HG02870 (cell line): ENCODE measurements around the gene SYNE2.

Experiments used
- ATAC-seq: cut with Tn5 transposase; IDR thresholded peaks from one replicate; pipeline ENCODE4 v1.9.1; 2021; ENCODE audit warnings: mild to moderate bottlenecking, moderate library complexity; ENCODE audit not compliant: unreplicated experiment

Gene SYNE2

GRCh38 chr14:64069634-64070359 lies 217.0 kb downstream of the SYNE2 start:
- ATAC-seq: no peak

DNA sequence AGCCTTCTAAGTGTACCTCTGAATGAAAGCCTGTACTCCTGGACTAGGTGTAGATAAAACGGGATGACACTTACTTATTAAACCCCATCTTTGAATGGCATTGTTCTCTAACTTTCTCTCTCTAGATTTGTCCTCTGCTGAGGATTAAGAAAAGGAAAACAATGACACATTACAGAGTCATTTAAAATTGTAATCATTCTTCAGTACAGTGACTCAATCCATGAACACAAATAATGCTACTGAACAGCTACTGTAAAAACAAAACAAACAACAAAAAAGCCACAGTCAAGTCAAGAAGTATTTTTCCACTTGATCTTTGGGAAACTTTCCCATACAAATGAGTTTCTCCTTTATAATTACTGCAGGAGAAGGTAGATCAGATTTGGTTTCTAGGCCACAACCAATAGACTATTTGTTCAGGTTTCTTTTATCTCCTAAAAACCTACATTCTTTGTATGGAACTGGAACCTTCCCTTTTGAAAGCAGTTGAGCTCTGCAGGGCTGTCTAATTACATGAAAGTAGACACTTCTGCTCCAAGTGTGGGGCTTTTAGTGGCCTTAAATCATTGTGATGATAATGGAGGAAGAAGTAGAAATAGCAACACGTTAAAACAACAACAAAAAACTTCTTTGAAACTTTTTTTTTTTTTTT lies 222.3 kb downstream of the SYNE2 start:
- ATAC-seq: no peak

- ATAC-seq: no peak
Measured at GRCh38 chr14:64075613-64076005, 222.8 kb downstream of the SYNE2 start.

- no peak for ATAC-seq
Measured at GRCh38 chr14:64080452-64080851, 227.6 kb downstream of the SYNE2 start.

DNA sequence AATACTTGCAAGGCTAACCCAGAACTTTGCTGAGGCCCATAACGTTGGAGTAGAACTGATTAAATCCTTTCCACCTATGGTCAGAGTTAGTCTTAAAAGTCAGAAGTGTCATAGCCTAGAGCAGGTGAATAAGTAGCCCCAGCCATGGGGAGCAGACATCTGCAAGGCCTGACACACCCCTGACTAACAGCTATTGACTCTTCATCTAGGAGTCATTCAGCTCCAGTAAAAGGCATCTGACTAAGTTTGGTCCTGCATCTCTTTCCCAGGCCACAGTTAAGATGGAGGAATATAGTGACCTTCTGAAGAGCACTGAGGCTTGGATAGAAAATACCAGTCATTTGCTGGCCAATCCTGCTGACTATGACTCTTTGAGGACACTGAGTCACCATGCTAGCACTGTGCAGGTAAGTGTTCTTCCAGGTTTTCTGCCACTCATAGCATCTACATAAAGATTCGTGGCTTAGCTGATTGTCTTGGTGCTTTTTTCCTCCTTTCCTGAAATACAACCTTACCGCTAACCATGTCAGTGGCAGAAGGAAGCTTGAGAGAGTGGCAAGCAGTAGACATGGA lies 228.5 kb downstream of the SYNE2 start:
- no peak for ATAC-seq

GRCh38 chr14:64082837-64083236 lies 230.0 kb downstream of the SYNE2 start:
- ATAC-seq: no peak

DNA sequence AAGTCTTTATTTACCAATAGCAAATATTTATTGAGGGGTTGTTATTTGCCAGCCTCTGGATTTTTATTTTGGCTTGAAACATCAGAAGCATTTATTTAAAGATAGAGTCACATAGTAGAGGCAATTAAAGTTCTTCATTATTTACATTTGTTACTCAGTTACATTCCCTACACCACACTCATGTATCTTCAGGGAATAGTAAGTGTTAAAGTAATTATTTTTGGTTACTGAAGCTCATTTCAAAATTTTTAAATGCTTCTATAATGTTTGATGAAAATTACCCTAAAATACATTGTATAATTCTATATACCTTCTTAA lies 235.8 kb downstream of the SYNE2 start:
- ATAC-seq: no peak

DNA sequence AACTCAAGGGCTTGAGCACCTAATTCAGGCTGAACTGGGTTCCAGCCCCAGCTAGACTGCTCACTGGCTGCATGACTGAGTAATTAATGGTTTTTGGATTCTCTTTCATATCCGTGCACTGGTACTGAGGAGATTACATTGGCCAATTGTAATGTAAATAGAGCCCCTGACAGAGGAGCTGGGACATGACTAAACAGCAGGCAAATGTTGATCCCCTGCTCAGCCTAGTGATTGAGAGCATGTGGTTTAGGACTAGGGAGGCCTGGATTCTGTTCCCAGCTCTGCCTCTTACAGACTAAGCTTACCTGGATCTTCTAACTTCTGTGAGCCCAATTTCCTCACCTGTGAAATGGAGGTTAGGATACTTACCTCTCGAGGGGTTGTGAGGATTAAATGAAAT lies 237.1 kb downstream of the SYNE2 start:
- ATAC-seq: no peak

DNA sequence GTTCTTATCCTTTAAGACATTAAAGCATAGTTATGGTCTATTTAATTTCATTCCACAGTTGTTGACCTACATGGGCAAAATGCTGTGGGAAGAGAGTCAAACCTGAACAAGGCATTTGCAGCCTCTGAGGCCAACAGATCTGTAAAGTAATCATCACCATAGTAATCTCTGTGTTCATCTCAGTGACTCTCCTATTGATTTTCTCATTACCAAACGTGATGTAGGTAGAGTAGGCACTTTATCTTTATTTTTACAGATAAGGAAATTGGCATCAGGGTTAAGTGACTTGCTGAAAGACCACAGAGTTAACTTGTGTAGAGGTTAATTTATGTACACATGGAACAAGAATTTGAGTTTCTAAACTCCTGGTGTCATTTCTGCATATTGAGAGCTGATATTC lies 238.4 kb downstream of the SYNE2 start:
- no peak for ATAC-seq

- ATAC-seq: no peak
Measured at GRCh38 chr14:64092338-64092737, 239.5 kb downstream of the SYNE2 start.

DNA sequence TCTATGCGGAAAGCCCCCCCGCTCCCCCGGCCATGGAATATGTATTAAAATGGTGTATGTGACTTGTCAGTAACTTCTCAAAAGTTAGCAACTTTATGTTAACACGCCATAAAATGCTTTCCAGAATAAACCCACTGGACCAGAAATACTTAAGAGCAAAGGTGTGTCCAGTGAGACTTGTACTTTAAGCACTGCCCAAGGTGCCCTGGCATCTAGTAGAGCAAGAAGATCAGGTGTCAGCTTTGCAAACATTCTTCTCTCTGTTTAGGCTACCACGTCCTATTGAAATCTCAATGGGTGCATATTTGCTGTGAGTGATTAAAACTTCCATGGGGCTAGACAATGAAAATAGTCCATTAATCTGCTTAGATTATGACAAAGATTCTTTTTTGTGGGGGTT lies 240.1 kb downstream of the SYNE2 start:
- no peak for ATAC-seq

DNA sequence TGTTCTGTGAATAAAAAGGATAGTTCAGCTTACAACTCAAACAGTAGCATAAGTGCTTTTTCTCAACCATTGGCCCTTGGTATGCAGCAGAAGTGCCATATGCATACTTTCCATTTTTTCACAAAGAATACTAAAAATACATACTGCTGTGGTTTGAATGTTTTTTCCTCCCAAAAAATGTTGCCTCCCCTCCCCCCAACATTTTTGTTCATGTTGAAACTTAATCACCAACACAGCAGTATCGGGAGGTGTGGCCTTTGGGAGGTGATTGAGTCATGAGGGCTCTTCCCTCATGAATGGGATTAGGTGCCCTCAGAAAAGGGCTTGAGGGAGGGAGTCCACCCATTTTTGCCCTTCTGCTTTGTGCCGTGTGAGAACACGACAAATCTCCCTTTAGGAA lies 242.8 kb downstream of the SYNE2 start:
- no peak for ATAC-seq

GRCh38 chr14:64098120-64098519 lies 245.3 kb downstream of the SYNE2 start:
- no peak for ATAC-seq

GRCh38 chr14:64107438-64107837 lies 254.6 kb downstream of the SYNE2 start:
- no peak for ATAC-seq

DNA sequence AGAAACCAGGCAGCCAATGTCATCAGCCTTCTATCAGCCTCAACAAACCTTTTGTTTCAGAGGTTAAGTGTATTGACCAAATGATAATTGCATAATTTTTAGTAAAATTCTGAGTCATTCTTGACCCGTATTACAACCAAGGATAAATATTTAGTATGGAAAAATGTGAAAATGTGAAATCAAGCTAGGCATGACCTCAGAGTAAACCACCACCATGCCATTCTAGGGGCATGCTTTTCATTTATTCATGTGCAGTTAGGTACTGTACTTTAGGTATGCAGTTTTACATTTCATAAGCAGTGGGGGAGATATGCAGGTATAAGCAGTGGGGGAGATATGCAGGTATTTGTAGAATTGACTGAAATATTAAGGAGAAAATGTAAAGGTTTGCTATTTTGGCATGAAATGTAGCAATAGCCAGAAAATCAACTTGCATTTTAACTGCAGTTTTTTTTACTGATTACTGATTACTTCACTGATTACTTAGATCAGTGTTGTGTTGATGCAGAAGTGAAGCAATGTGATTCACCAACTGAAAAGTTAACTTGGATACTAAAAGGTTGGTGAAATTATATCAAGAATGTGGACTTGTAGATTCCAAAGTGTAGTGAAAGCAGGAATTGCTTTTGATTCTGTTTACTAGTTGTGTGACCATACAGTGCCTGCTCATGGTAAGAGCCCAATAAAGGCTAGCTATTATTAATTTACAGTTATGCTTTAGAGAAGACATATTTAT lies 257.2 kb downstream of the SYNE2 start:
- no peak for ATAC-seq

DNA sequence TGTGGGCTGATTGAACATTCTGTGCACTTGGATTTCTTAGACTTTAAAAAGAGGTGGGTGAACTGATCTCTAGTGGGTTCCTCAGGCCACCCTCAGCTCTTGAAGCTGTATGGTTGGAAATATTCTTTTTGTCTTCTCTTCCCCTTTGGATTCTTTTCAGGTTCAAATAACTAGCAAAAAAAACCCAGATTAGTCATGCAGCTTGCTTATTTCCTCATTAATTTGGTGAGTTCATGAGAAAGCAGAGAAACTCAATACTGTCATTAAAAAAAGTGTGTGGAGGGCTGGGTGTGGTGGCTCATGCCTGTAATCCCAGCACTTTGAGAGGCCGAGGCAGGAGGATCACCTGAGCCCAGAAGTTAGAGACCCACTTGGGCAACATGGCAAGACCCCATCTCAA lies 258.0 kb downstream of the SYNE2 start:
- no peak for ATAC-seq

- ATAC-seq: no peak
Measured at GRCh38 chr14:64112867-64113678, 260.3 kb downstream of the SYNE2 start.

DNA sequence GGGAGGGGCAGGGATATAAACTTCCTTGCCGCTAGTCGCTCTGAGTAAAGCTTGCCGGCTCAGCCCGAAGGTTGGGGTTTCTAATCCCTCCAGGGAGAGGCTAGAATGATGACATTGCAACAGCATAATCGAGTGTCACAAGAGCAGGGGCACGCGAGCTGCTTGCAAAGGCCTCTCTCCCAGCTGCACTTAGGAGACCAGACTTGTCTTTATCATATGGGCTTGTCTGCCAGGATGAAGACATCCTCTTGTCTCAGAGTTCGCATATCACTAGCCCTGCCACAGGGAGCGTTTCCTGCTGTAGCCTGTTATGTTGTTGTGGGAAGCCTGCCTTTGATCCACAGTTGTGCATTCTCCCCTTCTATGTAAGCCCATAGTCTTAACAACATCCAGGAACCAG lies 261.4 kb downstream of the SYNE2 start:
- ATAC-seq: no peak

DNA sequence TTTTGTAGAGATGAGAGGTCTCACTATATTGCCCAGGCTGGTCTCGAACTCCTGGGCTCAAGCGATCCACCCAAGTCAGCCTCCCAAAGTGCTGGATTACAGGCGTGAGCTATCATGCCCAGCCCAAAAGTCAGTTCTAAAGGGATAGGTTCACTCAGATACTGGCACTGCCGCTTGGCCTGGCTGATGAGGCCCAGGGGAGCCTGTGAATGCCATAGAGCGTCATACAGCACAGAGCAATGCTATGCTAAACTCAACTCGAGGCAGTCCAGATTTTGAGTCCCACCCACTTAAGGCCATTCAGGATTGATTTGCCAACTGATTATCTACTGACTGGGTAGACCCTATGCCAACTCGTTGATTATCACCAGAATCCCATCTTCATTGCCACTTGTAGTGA lies 262.0 kb downstream of the SYNE2 start:
- ATAC-seq: no peak

- ATAC-seq: no peak
Measured at GRCh38 chr14:64115401-64115800, 262.6 kb downstream of the SYNE2 start.
